K562 (cell line): ENCODE results near the gene TMEM53.

Experiments used
- E4F1 ChIP-seq: fragments of 250-450 bp; sonication (Bioruptor Pico); IDR thresholded peaks from 2 replicates; pipeline ENCODE4 v1.5.0; 2021; ENCODE audit warnings: mild to moderate bottlenecking, borderline replicate concordance
- GTF2A2 ChIP-seq: IDR thresholded peaks from 2 replicates; pipeline ENCODE4 v1.6.1; 2016; ENCODE audit warnings: mild to moderate bottlenecking, missing genetic modification characterization, missing compliant biosample characterization
- HMBOX1 ChIP-seq: sonication (generic); IDR thresholded peaks from 2 replicates; pipeline ENCODE4 v1.6.1; 2016
- NFATC3 ChIP-seq: fragments of 450-650 bp; IDR thresholded peaks from 2 replicates; pipeline ENCODE4 v1.6.1; 2017; ENCODE audit warnings: mild to moderate bottlenecking
- POLR2AphosphoS5 ChIP-seq: IDR thresholded peaks from 2 replicates; pipeline ENCODE4 v1.6.1; 2011; ENCODE audit warnings: mild to moderate bottlenecking, low read depth, low read length, moderate library complexity; ENCODE audit not compliant: control insufficient read depth, insufficient read depth

GRCh38 chr1:44624268-44624901, 49.9 kb downstream of the TMEM53 start:
- TF ChIP-seq E4F1 (CRISPR knock-in tag) (no peak), NFATC3 (no peak), POLR2AphosphoS5 (no peak), HMBOX1 (no peak), GTF2A2 (tag) (no peak)
